Left cardiac atrium (tissue), 4 donors: ENCODE data around the gene PRRC2B. TPM values are rescaled to one million over a fixed set of nuclear protein-coding genes. Genes with fewer than 3 reads are reported as not detected.

Experiments
- ATAC-seq, 2 donors: fragments of 200-7000 bp; cut with Tn5 transposase; one replicate each; pipeline ENCODE4 v1.9.1; 2020; ENCODE audit warnings: mild to moderate bottlenecking in 2 of 2, moderate library complexity in 2 of 2
- DNase-seq: peaks from one replicate; pipeline ENCODE4 v3.0.0-alpha.2; 2020
- intact Hi-C, 2 donors: fragments of 100-400 bp; cut with DNase I; formaldehyde crosslinking; loops; one replicate each; pipeline versions ENCODE4 v1.14.1 to v1.15.1; 2022 to 2023
- total RNA-seq, 2 donors: library from RNA; stranded (reverse); fragmentation: NEBNext Ultra II Directional; extraction: Animal tissue kit (Norgen Biotek cat#: 25700); gene quantifications; one replicate each; pipeline ENCODE4 v1.2.1, GENCODE V29; 2021
- donor health status: DM: no; HTN: yes; CAD: no.
- donor health status: DM: no; HTN: yes; CAD: no; lungs with severe emphysema.
- donor health status: DM: yes; HTN: yes; CAD: no.
- donor health status: Dilated cardiomyopathy.

Gene PRRC2B
- total RNA-seq, 2 donors from 2014 or later, result 136 to 155 TPM

DNA sequence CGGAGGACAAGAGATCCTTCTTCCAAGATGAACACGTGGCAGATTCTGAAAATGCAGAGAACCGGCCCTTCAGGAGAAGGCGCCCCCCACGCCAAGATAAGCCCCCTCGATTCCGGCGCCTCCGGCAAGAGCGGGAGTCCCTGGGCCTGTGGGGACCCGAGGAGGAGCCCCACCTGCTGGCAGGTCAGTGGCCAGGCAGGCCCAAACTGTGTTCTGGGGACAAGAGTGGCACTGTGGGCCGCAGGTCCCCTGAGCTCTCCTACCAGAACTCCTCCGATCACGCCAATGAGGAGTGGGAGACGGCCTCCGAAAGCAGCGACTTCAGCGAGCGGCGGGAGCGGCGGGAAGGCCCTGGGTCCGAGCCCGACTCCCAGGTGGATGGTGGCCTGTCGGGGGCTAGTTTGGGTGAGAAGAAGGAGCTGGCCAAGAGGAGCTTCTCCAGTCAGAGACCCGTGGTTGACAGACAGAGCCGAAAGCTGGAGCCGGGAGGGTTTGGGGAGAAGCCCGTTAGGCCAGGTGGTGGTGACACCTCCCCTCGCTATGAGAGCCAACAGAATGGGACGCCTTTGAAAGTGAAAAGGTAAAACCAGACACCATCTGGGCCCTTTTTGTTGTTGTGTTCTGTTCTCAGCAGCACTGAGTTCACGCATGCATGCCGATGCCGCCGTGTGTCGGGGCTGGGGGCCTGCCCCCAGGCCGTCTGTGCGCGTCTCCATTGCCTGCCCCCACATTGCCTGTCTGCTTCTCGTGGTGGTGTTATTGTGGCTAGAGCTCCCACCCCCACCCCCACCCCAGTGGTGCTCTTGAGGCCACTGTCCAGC is 82.3 kb downstream of the PRRC2B start:
- intact Hi-C loops, result loop anchor here in 1 of 2 donors (5.0 to 10.0 kb wide), 2 partner anchors 81 to 109 kb away; partner anchors contain the start of gene PRRC2B
- DNase-seq, result no peak
- ATAC-seq, result peak; percentile 39 to 40

DNA sequence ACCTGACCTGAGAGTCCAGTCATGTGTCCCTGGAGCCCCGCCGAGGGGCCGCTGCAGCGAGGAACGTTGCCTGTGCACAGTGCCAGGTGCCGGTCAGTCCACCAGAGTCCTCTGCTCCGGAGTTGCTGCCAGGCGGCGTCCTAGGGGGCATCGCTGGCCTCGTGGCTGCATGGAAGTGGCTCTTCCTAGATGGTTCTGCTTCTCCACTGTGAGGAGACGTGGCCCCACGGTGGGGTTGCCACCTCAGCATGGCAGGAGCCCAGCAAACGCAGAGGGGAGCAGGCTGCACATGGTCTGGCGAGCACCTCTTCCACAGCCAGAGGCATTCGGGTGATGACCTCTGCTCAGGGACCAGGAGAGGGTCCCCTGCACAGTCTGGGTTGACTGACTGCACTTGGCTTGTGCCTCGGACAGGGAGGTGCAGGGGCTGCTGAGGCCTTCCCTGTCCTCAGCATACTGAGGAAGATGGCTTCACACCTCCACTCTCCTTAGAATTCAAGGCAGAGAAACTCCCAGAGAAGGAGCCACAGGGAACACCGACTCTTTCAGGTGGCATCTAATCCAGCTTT is 83.0 kb downstream of the PRRC2B start:
- peak; percentile 68 to 73 for ATAC-seq
- intact Hi-C loops, result loop anchor here in 1 of 2 donors (5.0 to 10.0 kb wide), 2 partner anchors 82 to 110 kb away; partner anchors contain the start of gene PRRC2B

DNA sequence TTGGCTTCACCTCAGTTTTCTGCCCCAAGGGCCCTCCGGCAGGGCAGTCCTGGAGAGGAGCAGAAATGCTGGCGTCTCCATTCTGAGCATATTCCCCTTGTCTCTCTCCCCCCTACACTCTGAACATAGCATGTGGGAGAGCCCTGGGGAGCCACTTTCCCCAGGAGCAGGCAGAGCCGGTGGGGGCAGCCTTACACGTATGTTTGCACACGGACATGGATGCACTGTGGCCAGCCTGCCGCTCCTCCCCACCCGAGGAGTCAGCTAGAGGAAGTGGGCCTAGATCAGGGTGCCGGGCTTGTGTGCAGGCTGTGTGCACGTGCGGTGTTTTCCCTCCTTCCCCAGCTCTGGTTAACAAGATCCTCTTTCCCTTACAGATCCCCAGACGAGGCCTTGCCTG is 83.5 kb downstream of the PRRC2B start:
- ATAC-seq (no peak), DNase-seq (no peak)
- intact Hi-C loops, result loop anchor here in 1 of 2 donors (5.0 to 10.0 kb wide), 2 partner anchors 83 to 110 kb away; partner anchors contain the start of gene PRRC2B

More for the DNA sequence above, 83.0 kb downstream of the PRRC2B start:
- peak; percentile 60 for DNase-seq

DNA sequence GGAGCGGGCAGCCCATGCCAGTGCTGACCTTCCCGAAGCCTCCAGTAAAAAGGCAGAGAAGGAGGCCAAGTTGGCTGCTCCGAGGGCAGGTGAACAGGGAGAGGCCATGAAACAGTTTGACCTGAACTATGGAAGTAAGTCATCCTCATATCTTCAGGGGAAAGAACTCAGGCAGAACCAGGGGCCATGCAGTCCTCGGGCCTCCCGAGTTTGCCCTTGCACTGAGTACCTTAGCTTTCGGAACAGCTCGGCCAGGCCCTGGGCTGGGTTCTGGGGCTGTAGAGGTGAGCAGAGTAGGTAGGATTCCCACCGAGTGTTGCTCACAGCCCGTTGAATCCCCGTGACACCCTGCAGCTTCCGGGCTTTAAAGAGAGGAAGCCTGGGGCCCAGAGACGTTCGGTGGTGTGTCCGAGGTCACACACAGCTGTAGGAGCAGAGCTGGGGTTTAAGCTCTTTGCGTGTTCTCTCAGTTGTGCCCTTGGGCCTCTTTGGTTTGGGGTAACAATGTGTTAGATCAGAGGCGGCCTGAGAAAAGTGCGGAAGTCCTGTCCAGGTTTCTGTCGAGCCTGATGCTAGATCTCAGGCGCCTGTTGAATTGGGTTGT is 84.0 kb downstream of the PRRC2B start:
- ATAC-seq, result no peak
- intact Hi-C loops, result loop anchor here in 1 of 2 donors (5.0 to 10.0 kb wide), 2 partner anchors 83 to 111 kb away; partner anchors contain the start of gene PRRC2B
- no peak for DNase-seq

DNA sequence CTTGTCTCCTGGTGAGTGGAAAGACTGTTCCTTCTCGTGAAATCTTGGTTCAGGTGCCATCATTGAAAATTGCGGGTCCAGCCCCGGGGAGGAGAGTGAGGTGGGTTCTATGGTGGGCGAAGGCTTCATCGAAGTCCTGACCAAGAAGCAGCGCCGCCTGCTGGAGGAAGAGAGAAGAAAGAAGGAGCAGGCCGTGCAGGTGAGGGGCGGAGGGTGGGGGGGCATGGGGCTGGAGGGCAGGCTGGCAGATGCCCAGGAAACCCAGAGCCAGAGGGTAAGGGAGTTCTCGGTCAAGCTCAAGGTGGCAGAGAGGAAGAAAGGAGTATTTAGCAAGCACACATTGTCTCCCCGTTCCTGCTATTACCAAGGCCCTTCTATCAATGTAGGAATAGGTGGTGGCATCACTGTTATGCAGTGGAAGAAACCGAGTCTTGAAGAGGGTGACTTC is 84.6 kb downstream of the PRRC2B start:
- intact Hi-C loops, result loop anchor here in 1 of 2 donors (5.0 to 10.0 kb wide), 2 partner anchors 84 to 111 kb away; partner anchors contain the start of gene PRRC2B
- DNase-seq, result peak; percentile 55
- ATAC-seq, result peak in 1 of 2 donors; percentile 9

DNA sequence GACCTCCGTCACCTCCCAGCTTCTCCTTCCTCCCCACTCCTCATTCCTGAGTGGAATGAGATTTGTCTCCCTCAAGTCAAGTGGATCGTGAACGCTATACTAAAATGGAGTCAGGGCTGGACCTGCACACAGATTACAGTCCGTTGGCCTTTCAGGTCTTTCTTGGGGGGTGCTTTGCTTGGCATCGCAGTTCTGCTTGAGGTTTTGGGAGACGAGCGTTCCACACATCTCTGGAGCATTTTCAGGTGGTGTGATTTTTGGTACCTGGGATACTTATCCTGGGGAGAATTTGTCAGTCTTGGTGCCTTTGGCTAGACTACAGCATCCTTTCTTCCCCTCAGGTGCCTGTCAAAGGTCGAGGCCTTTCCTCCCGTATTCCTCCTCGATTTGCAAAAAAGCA is 85.0 kb downstream of the PRRC2B start:
- DNase-seq, result no peak
- intact Hi-C loops, result loop anchor here in 1 of 2 donors (5.0 to 10.0 kb wide), 2 partner anchors 84 to 112 kb away; partner anchors contain the start of gene PRRC2B
- ATAC-seq, result no peak

DNA sequence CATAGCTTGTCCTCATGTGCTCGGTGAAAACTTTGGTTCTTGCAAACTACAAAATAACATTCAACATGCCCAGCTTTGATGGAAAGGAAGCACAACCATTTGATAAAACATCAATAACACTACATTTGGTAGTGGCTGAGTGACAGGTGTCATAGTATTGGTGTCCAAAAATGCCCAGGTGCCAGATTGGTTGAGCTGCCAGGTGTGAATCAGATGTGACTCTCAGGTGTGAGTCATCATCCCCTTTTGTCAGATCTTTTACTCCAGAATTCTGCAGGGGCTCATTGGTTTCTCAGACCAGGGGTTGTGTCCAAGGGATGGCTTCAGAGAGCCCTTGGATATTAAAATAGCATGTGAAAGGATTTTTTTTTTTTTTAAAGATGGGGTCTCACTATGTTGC is 86.4 kb downstream of the PRRC2B start:
- ATAC-seq (no peak), DNase-seq (no peak)
- intact Hi-C loops, result loop anchor here in 1 of 2 donors (10.0 kb wide), 1 partner anchor 115 kb away; no protein-coding TSS in a partner anchor

DNA sequence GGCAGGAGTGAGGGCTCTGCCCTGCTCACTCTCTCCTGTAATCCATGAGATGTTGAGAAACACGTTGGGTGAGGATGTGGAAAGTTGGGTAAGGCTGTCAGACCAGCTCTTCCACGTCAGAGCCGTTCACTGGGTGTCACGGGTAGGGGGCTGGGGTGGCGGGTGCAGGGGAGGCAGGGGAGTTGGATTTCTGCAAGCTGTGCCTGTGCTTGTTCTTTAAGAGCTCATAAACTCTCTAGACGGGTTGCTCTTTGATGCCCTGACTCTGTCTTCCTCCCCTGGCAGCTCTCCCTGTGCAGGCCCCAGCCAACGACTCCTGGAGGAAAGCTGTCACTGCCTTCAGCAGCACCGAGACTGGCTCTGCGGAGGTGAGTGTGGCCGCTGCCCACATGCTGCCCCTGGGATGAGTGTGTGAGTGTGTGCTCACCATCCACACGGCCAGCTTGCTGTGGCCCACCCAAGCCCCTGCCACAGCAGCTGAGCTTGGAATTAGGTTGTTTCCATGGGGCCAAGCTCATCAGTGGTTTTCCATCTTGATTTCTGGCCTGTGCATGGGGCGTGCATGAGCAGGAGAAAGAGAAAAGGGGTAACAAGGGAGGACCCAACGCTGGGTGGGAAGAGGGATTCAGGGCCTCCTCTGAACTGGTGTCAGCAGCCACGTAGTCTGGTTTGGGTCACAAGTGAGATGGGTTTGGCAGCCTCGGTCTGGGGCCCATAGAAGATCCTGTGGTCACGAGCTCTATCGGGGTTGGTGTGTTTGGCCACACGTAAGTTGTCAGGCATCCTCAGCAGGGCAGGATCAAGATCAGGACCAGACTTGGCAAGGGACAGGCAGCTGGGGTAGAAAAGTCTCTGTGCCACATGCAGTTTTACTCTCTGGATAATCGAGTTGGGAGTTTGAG is 87.8 kb downstream of the PRRC2B start:
- ATAC-seq (peak in 1 of 2 donors; percentile 33), DNase-seq (no peak)
- intact Hi-C loops, result loop anchor here in 1 of 2 donors (10.0 kb wide), 1 partner anchor 117 kb away; no protein-coding TSS in a partner anchor

DNA sequence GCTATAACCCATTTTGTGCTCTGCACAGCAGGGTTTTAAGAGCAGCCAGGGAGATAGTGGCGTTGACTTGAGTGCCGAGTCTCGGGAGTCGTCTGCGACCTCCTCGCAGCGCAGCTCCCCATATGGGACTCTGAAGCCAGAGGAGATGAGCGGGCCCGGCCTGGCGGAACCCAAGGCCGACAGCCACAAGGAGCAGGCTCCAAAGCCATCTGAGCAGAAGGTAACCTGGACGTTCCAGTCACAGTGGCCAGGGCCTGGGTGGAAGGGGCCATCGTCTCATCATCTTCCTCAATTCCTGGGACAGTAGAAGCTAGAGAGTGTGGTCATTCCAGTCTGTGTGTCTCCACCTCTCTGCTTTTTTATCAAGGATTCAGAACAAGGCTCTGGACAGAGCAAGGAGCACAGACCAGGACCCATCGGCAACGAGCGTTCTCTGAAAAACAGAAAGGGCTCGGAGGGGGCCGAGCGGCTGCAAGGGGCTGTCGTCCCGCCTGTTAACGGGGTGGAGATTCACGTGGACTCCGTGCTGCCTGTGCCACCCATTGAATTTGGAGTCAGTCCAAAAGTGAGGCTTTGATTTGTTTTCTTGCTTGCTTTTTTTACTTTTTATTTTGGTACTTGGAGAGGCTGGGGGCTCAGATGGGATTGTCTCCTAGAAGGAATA is 88.6 kb downstream of the PRRC2B start:
- intact Hi-C loops, result loop anchor here in 1 of 2 donors (10.0 kb wide), 1 partner anchor 118 kb away; no protein-coding TSS in a partner anchor
- DNase-seq, result no peak
- ATAC-seq, result no peak

DNA sequence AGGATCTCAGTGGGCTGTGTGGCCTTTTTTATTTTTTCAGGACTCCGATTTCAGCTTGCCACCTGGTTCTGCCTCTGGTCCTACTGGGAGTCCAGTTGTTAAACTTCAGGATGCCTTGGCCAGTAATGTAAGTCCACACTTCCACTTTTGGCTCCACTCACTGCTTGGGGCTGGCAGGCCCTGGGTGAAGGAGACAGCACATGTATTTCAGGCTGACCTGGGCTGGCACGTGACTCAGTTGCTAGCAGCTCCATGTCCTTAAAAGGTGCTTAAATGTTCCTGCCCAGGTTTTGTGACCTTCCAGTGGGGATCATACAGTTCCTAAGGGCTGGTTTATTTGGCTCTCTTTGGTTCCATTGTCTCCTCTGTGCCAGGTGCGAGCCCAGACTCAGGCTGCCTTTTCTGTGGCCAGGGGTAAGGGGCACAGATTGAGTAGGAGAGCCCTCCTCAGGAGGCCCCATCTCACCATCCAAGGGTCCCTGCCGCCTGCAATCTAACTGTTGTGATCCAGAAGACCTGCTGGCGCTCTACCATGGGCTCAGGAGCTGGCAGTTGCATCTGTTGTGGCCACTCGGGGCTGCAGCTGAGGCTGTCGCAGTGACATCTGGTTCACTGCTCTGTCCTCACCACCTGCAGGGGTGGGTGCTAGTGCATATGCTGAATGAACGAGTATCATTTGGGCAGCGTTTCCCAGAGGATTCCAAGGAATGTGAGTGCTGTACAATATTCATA is 89.6 kb downstream of the PRRC2B start:
- intact Hi-C loops, result loop anchor here in 1 of 2 donors (10.0 kb wide), 1 partner anchor 119 kb away; no protein-coding TSS in a partner anchor
- ATAC-seq (peak; percentile 66 to 86), DNase-seq (peak; percentile 68)

DNA sequence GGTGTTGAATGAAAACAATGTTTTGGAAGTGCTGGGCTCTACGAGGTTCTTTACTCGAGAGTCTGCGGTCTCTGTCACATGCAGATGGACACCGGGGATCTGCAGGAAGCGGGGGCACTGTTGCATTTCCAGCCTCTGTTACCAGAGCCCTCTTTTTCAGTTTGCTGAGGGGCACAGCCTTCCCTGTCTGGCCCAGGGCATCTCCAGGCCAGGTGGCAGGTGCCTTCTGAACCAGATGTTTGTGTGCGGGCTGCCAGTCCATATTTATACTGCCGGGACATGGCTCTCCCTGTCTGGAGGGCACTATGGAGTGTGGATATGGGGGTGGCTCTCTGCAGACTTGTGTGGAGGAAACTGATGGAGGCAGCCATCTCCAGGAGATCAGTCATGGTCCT is 90.2 kb downstream of the PRRC2B start:
- ATAC-seq (no peak), DNase-seq (no peak)
- intact Hi-C loops, result loop anchor here in 1 of 2 donors (10.0 kb wide), 1 partner anchor 119 kb away; no protein-coding TSS in a partner anchor

DNA sequence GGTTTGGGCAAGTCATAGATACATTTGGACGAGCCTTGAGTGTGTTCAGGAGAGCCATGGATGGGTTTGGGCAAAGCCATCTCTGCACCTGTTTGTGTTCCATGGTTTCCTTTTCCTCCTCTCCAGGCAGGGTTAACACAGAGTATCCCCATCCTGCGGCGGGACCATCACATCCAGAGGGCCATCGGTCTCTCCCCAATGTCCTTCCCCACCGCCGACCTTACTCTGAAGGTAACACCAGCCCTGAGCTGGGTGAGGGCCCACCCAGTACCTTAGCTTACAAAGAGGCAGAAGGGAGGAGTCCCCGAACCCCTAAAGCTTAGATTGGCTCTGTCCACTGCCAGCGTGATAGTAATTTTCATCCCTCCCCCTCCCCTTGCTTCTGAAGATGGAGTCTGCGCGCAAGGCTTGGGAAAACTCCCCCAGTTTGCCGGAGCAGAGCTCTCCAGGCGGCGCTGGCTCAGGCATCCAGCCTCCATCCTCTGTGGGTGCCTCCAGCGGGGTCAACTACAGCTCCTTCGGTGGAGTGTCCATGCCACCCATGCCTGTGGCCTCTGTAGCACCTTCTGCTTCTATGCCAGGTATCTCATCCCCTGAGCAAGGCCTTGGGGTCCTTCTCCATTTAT is 90.8 kb downstream of the PRRC2B start:
- ATAC-seq, result no peak
- intact Hi-C loops, result loop anchor here in 1 of 2 donors (10.0 kb wide), 1 partner anchor 120 kb away; no protein-coding TSS in a partner anchor
- no peak for DNase-seq

DNA sequence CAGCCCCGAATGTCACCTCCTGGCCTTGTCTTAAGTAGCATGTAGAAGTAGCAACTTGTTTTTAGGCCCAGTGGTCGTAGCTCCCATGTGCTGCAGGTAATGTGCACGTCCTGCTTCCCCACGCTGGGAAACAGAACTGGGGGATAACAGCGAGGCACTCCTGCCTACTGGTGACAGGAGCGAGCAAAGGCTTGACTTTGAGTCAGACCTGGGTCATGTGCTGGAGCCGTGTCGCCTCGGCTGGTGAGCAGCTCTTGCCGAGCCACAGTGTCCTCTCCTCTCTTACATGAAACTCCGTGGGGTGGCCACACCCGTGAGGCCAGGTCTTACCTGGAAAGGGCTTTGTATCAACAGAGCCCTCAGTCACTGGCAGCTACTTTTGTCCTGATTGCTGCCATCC is 91.3 kb downstream of the PRRC2B start:
- intact Hi-C loops, result loop anchor here in 1 of 2 donors (10.0 kb wide), 1 partner anchor 120 kb away; no protein-coding TSS in a partner anchor
- ATAC-seq, result no peak
- no peak for DNase-seq

DNA sequence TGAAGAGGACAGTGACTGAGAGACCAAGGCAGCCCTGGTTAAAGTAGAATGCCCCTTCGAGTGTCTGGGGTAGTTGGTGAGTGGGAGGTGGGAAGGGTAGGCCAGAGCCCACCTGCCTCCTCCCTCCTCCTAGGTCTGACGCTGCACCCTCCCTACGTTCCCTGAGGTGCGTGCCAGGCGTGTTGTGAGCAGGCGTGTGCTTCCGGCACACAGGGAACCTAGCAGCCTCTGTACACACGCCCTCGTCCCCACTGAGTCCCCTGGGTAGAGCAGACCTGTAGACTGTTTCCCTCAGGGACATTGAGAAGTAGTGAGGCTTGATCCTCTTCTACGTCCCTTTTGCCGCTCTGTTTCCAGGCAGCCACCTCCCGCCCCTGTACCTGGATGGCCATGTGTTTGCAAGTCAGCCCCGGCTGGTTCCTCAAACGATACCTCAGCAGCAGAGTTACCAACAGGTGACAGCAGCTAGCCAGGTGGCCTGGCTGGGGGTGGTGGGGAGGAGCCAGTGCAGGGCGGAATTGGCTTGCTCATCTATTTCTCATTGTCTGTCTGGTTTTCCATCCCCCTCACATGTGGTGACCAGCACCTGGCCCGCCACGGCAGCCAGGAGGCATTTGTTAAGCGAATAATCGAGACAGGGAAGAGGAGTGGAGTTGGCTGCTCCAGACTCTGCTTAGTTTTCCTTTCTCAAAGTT is 92.0 kb downstream of the PRRC2B start:
- DNase-seq (no peak), ATAC-seq (no peak)
- intact Hi-C loops, result loop anchor here in 1 of 2 donors (10.0 kb wide), 1 partner anchor 121 kb away; no protein-coding TSS in a partner anchor

DNA sequence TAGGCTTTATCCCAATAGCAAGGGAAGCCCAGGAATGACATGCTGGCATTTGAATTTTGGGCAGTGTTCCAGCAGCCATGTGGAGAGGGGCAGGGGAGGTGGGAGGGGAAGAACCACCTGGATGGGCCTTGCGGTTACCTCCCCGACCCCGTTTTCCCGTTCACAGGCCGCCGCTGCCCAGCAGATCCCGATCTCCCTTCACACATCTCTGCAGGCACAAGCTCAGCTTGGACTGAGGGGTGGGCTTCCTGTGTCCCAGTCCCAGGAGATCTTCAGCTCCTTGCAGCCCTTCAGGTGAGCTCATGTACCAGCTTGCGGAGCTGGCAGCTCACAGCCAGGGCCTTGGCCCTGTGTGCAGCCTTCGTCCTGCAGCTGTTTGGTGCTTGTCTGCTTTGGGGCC is 93.1 kb downstream of the PRRC2B start:
- ATAC-seq, result no peak
- intact Hi-C loops, result loop anchor here in 1 of 2 donors (10.0 kb wide), 1 partner anchor 122 kb away; no protein-coding TSS in a partner anchor
- DNase-seq, result no peak
